Astrocyte of the cerebellum (primary cell): ENCODE results near the gene EVX1.

Source experiments
- DNase-seq: peaks from one replicate; pipeline ENCODE4 v3.0.0-alpha.2; 2011; ENCODE audit warnings: low read depth
- H3K4me3 ChIP-seq: 2 replicates; pipeline ENCODE4 v1.5.1; 2011; ENCODE audit warnings: mild to moderate bottlenecking, low read depth, low read length, moderate library complexity
- CTCF ChIP-seq: IDR thresholded peaks from 2 replicates; pipeline ENCODE4 v1.5.1; 2012; ENCODE audit warnings: low read length, low read depth, moderate library complexity, mild to moderate bottlenecking; ENCODE audit errors: missing control alignments
- in situ Hi-C: cut with HindIII; loops from 2 replicates; pipeline ENCODE4 v1.10.0; 2017; ENCODE audit warnings: low sequenced_read_pairs

EVX1 gene

DNA sequence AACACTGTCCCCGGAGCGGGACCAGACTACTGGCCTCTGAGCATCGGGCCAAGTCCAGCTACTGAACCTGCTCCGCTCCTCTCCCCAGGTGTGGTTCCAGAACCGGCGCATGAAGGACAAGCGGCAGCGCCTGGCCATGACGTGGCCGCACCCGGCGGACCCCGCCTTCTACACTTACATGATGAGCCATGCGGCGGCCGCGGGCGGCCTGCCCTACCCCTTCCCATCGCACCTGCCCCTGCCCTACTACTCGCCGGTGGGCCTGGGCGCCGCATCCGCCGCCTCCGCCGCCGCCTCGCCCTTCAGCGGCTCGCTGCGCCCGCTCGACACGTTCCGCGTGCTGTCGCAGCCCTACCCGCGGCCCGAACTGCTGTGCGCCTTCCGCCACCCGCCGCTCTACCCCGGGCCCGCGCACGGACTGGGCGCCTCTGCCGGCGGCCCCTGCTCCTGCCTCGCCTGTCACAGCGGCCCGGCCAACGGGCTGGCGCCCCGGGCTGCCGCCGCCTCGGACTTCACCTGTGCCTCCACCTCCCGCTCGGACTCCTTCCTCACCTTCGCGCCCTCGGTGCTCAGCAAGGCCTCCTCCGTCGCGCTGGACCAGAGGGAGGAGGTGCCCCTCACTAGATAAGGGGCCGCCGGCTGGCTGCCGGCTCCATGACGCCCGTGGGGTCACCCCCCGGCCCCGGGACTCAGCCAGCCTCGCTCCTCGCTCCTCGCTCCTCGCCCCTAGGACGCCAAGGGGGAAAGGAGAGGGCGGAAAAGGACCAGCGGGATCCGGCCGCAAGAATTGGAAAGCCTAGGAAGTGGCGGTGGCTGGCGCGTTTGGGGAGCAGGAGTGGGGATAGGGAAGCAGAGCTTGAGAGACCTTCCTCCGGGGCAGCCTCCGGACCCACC lies 3.4 kb downstream of the EVX1 start:
- no peak for TF ChIP-seq CTCF
- no peak overlapping the region for H3K4me3 ChIP-seq
- in situ Hi-C loops: no loop called here
- no peak for DNase-seq

DNA sequence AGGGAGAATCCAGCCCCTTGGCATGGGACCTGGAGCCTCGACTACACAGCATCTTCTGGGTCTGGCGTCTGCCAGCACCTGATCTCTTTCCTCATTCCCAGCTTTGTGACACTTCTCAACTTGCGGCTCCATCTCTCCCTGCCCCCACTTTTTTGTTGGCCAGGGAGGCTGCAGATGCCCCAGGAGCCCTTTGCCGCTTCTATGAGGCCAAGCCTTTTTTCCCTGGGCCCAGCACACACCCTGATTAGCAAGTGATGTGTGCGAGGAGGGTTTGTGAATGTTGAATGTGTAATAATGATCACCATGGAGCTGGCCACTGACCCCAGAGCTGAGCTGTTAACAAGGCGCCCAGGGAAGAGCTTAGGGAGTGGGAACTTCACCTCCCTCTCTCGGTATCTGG lies 4.4 kb downstream of the EVX1 start:
- H3K4me3 ChIP-seq: no peak overlapping the region
- no peak for DNase-seq
- in situ Hi-C loops: no loop called here
- no peak for TF ChIP-seq CTCF

DNA sequence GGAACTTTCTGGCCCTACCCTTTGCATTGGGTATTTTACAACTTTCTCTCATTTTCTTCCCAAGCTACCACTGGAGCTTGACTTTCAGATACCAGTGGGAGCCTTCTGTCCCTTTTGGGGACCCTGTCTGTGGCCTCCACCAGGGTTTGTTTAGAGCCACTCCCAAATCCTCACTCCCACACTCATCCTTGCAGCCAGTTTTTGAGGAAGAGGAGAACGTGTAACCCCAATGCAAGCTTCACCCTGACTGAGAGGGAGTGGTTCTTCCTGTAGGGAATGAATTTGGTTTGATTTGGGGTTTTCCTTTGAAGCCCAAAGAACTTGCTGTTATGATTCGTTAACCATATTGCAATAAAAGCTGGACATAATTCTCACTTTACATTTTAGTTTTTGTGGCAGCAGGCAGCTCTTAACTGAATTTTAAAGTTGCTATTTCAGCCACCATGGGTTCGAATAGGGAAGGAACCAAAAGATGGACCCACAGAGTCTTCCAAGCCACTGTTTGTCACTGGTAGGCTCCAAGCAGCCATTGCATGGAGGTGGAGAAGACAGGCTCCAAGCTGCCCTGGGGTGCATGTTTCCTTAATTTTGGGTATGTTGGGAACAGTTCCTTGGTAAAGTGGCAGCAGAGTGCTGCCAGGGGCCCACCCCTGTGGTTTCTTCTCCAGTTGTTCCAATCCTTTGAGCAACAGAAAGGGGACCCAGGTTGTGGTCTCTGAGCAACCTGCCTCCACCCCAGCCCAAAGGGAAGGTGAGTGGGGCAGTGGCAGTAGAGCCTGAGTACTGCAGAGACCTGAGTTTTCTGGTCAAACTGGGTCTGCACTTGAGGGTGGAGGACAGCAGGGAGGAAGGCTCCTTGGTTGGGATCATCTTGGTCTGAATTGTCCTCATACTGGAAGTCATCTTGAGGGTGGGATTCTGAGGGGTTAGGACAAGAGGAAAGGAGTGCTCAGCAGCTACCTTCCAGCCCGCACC lies 5.1 kb downstream of the EVX1 start:
- in situ Hi-C loops: no loop called here
- no peak for TF ChIP-seq CTCF
- DNase-seq: no peak
- H3K4me3 ChIP-seq: no peak overlapping the region

DNA sequence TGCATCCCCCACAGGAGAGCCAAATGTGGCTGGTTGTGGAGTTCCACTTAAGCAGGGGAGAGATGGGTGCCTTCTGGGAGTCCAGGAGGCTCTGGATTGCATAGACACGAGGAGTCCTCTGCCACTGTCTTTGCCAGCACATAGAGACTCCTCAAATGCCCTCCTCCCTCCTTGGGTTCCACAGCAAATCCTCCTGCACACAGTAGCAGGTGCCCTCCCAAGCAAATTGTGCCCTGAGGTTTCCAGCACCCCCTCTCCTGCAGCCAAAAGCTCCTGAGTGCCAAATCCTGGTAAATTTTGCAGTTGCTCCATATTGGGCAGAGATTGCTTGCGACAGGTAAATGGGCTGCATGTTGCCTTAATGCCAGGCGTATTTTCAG lies 5.8 kb downstream of the EVX1 start:
- no peak for TF ChIP-seq CTCF
- H3K4me3 ChIP-seq: no peak overlapping the region
- in situ Hi-C loops: no loop called here
- DNase-seq: no peak

GRCh38 chr7:27248911-27249723 lies 6.5 kb downstream of the EVX1 start:
- H3K4me3 ChIP-seq: no peak overlapping the region
- no peak for TF ChIP-seq CTCF
- DNase-seq: no peak
- in situ Hi-C loops: no loop called here
